Tibial artery (tissue), 4 donors: ENCODE results near the gene CFAP100.

Experiments
- DNase-seq, 2 donors: peaks; one replicate each; pipeline ENCODE4 v3.0.0-alpha.2; 2019
- H3K27ac ChIP-seq, 2 donors: fragments of 200-600 bp; sonication (generic) in 1 of 2; 1 replicate in 1 of 2; 2 replicates in 1 of 2; pipeline ENCODE4 v1.5.1; 2018 to 2019; ENCODE audit warnings: mild to moderate bottlenecking in 1 of 2
- H3K27me3 ChIP-seq, 2 donors: fragments of 200-600 bp; sonication (generic) in 1 of 2; one replicate each; pipeline versions ENCODE4 v1.5.1 to v1.6.0; 2016 to 2019
- H3K36me3 ChIP-seq, 3 donors: fragments of 200-600 bp; sonication (generic) in 2 of 3; one replicate each; pipeline ENCODE4 v1.5.1; 2016 to 2019; ENCODE audit warnings: mild to moderate bottlenecking in 2 of 3
- H3K4me1 ChIP-seq, 4 donors: fragments of 200-600 bp; sonication (generic) in 2 of 4; 1 replicate in 3 of 4; 2 replicates in 1 of 4; pipeline ENCODE4 v1.5.1; 2016 to 2019
- H3K4me3 ChIP-seq, 2 donors: fragments of 200-600 bp; sonication (generic) in 1 of 2; 1 replicate in 1 of 2; 2 replicates in 1 of 2; pipeline ENCODE4 v1.5.1; 2018 to 2019; ENCODE audit warnings: mild to moderate bottlenecking in 2 of 2
- H3K9me3 ChIP-seq, 3 donors: fragments of 200-600 bp; sonication (generic) in 1 of 3; one replicate each; pipeline ENCODE4 v1.5.1; 2016 to 2019
- CTCF ChIP-seq, 2 experiments: fragments of 200-600 bp in 1 of 2; fragments of 450-650 bp in 1 of 2; IDR thresholded peaks; one replicate each; pipeline ENCODE4 v1.5.1; 2017 to 2019; ENCODE audit warnings: antibody characterized with exemption in 2 of 2, mild to moderate bottlenecking in 1 of 2, moderate library complexity in 1 of 2
- intact Hi-C: fragments of 100-400 bp; cut with DNase I; formaldehyde crosslinking; loops from one replicate; pipeline ENCODE4 v1.15.0; 2023; ENCODE audit warnings: low total_unique reads

Gene CFAP100

GRCh38 chr3:126435456-126436315, 41.0 kb downstream of the CFAP100 start:
- Histone ChIP-seq H3K9me3 (peaks cover 0 to 5% (median 5%) of the 10 kb centered on the region in 3 donors), H3K27me3 (no peaks in the 10 kb centered on the region), H3K36me3 (peaks cover 37 to 88% (median 72%) of the 10 kb centered on the region in 3 donors), H3K27ac (no peak overlapping the region), H3K4me1 (no peaks in the 10 kb centered on the region), H3K4me3 (no peak overlapping the region)
- intact Hi-C loops: no loop called here
- no peak for TF ChIP-seq CTCF (IDR thresholded peaks at IDR 0.05)
- DNase-seq: peak in 1 of 2 donors; percentile 39

GRCh38 chr3:126436826-126437717, 42.4 kb downstream of the CFAP100 start:
- Histone ChIP-seq H3K36me3 (peaks cover 45 to 92% (median 83%) of the 10 kb centered on the region in 3 donors), H3K27me3 (no peaks in the 10 kb centered on the region), H3K4me3 (no peak overlapping the region), H3K4me1 (no peaks in the 10 kb centered on the region), H3K9me3 (no peaks in the 10 kb centered on the region), H3K27ac (no peak overlapping the region)
- no peak for DNase-seq
- intact Hi-C loops: no loop called here
- no peak for TF ChIP-seq CTCF (IDR thresholded peaks at IDR 0.05)

GRCh38 chr3:126438186-126438585, 43.5 kb downstream of the CFAP100 start:
- Histone ChIP-seq H3K36me3 (peaks cover 45 to 86% (median 79%) of the 10 kb centered on the region in 3 donors), H3K27ac (no peak overlapping the region), H3K4me1 (no peaks in the 10 kb centered on the region)

GRCh38 chr3:126438746-126439145, 44.0 kb downstream of the CFAP100 start:
- TF ChIP-seq CTCF (IDR thresholded peaks at IDR 0.05): no peak
- intact Hi-C loops: no loop called here
- no peak for DNase-seq
- Histone ChIP-seq H3K36me3 (peaks cover 45 to 80% (median 74%) of the 10 kb centered on the region in 3 donors), H3K4me1 (no peaks in the 10 kb centered on the region), H3K9me3 (no peaks in the 10 kb centered on the region), H3K27ac (no peak overlapping the region), H3K4me3 (no peak overlapping the region), H3K27me3 (no peaks in the 10 kb centered on the region)

More at GRCh38 chr3:126438186-126438585, 43.5 kb downstream of the CFAP100 start:
- intact Hi-C loops: no loop called here
- Histone ChIP-seq H3K9me3 (no peaks in the 10 kb centered on the region), H3K4me3 (no peak overlapping the region), H3K27me3 (no peaks in the 10 kb centered on the region)
- DNase-seq: no peak
- no peak for TF ChIP-seq CTCF (IDR thresholded peaks at IDR 0.05)

GRCh38 chr3:126439346-126439967, 44.7 kb downstream of the CFAP100 start:
- H3K9me3 ChIP-seq: no peaks in the 10 kb centered on the region
- intact Hi-C loops: no loop called here
- H3K4me1 ChIP-seq: no peaks in the 10 kb centered on the region
- no peak overlapping the region for H3K27ac ChIP-seq
- H3K36me3 ChIP-seq: peaks cover 45 to 73% (median 68%) of the 10 kb centered on the region in 3 donors
- no peak for DNase-seq
- no peaks in the 10 kb centered on the region for H3K27me3 ChIP-seq
- TF ChIP-seq CTCF (IDR thresholded peaks at IDR 0.05): no peak
- no peak overlapping the region for H3K4me3 ChIP-seq
